ENCODE measurements around the gene LPP.

LPP gene

GRCh38 chr3:188489639-188490405 is 335.9 kb downstream of the LPP start:
- no peak for DNase-seq

GRCh38 chr3:188490416-188490815 is 336.5 kb downstream of the LPP start:
- DNase-seq: no peak

- no peak for DNase-seq
Observed at GRCh38 chr3:188491276-188491687, 337.3 kb downstream of the LPP start.

- DNase-seq: no peak
Observed at GRCh38 chr3:188496390-188496789, 342.4 kb downstream of the LPP start.

GRCh38 chr3:188497021-188497420 is 343.1 kb downstream of the LPP start:
- no peak for DNase-seq

- DNase-seq: no peak
Observed at GRCh38 chr3:188503647-188504046, 349.7 kb downstream of the LPP start.

GRCh38 chr3:188505151-188505550 is 351.2 kb downstream of the LPP start:
- no peak for DNase-seq

- no peak for DNase-seq
Observed at GRCh38 chr3:188505911-188506310, 352.0 kb downstream of the LPP start.

GRCh38 chr3:188506446-188506845 is 352.5 kb downstream of the LPP start:
- no peak for DNase-seq

- DNase-seq: no peak
Observed at GRCh38 chr3:188507244-188507720, 353.3 kb downstream of the LPP start.

- no peak for DNase-seq
Observed at GRCh38 chr3:188508454-188508853, 354.5 kb downstream of the LPP start.

- no peak for DNase-seq
Observed at GRCh38 chr3:188509316-188509715, 355.4 kb downstream of the LPP start.

GRCh38 chr3:188510366-188510765 is 356.4 kb downstream of the LPP start:
- DNase-seq: no peak

- DNase-seq: no peak
Observed at GRCh38 chr3:188513662-188514328, 359.8 kb downstream of the LPP start.

- DNase-seq: no peak
Observed at GRCh38 chr3:188516515-188516914, 362.6 kb downstream of the LPP start.

GRCh38 chr3:188518416-188518815 is 364.5 kb downstream of the LPP start:
- DNase-seq: no peak

- DNase-seq: no peak
Observed at GRCh38 chr3:188518835-188519452, 365.0 kb downstream of the LPP start.

GRCh38 chr3:188520466-188520865 is 366.5 kb downstream of the LPP start:
- DNase-seq: no peak

- DNase-seq: no peak
Observed at GRCh38 chr3:188522115-188522514, 368.2 kb downstream of the LPP start.

- no peak for DNase-seq
Observed at GRCh38 chr3:188523291-188523690, 369.3 kb downstream of the LPP start.

GRCh38 chr3:188524052-188524451 is 370.1 kb downstream of the LPP start:
- DNase-seq: no peak

- DNase-seq: no peak
Observed at GRCh38 chr3:188526057-188526456, 372.1 kb downstream of the LPP start.

GRCh38 chr3:188527389-188527788 is 373.4 kb downstream of the LPP start:
- no peak for DNase-seq

- no peak for DNase-seq
Observed at GRCh38 chr3:188528396-188528795, 374.4 kb downstream of the LPP start.
